HepG2 (cell line): ENCODE results near the gene CENPP.

ENCODE experiments used
- CHD2 ChIP-seq: IDR thresholded peaks from 2 replicates; pipeline ENCODE4 v1.6.1; 2011; ENCODE audit warnings: low read depth, low read length, improper control_type of control experiment
- CTCF ChIP-seq: sonication (generic); formaldehyde crosslinking; IDR thresholded peaks from 2 replicates; pipeline ENCODE4 v1.5.0; 2020; ENCODE audit warnings: mild to moderate bottlenecking, missing genetic modification reagents, moderate library complexity
- DNMT3B ChIP-seq: conservative IDR thresholded peaks from 2 replicates; pipeline ENCODE4 v1.6.1; 2016; ENCODE audit warnings: missing biosample characterization, control low read depth
- ERF ChIP-seq: IDR thresholded peaks from 2 replicates; pipeline ENCODE4 v1.6.1; 2018; ENCODE audit warnings: missing biosample characterization, missing genetic modification reagents
- ETS1 ChIP-seq: sonication (generic); formaldehyde crosslinking; IDR thresholded peaks from 2 replicates; pipeline ENCODE4 v1.4.0; 2020; ENCODE audit warnings: missing genetic modification reagents
- HNF4A ChIP-seq: sonication (generic); formaldehyde crosslinking; IDR thresholded peaks from 2 replicates; pipeline ENCODE4 v1.4.0; 2020; ENCODE audit warnings: missing genetic modification reagents
- NFYB ChIP-seq: sonication (generic); formaldehyde crosslinking; IDR thresholded peaks from 2 replicates; pipeline ENCODE4 v1.4.0; 2020; ENCODE audit warnings: missing genetic modification reagents
- RFXANK ChIP-seq: IDR thresholded peaks from 2 replicates; pipeline ENCODE4 v1.6.1; 2016
- ZNF280B ChIP-seq: sonication (generic); formaldehyde crosslinking; IDR thresholded peaks from 2 replicates; pipeline ENCODE4 v1.5.0; 2020; ENCODE audit warnings: missing genetic modification reagents, mild to moderate bottlenecking, borderline replicate concordance
- ZNF512 ChIP-seq: sonication (generic); formaldehyde crosslinking; IDR thresholded peaks from 2 replicates; pipeline ENCODE4 v1.4.0; 2020; ENCODE audit warnings: mild to moderate bottlenecking, missing genetic modification reagents
- TF ChIP-seq, protein P1 (sequence below): sonication (generic); formaldehyde crosslinking; conservative IDR thresholded peaks from 2 replicates; pipeline ENCODE4 v1.5.0; 2020; ENCODE audit warnings: missing genetic modification reagents

GRCh38 chr9:92300936-92301335, 24.8 kb upstream of the CENPP start:
- TF ChIP-seq DNMT3B (CRISPR knock-in tag): no peak
- no peak for TF ChIP-seq NFYB (CRISPR knock-in tag)
- no peak for TF ChIP-seq ETS1
- TF ChIP-seq ERF: no peak
- TF ChIP-seq CTCF (CRISPR knock-in tag): no peak
- TF ChIP-seq HNF4A (CRISPR knock-in tag): no peak
- no peak for TF ChIP-seq ZNF280B (CRISPR knock-in tag)
- TF ChIP-seq ZNF512 (CRISPR knock-in tag): no peak
- TF ChIP-seq, protein P1, sequence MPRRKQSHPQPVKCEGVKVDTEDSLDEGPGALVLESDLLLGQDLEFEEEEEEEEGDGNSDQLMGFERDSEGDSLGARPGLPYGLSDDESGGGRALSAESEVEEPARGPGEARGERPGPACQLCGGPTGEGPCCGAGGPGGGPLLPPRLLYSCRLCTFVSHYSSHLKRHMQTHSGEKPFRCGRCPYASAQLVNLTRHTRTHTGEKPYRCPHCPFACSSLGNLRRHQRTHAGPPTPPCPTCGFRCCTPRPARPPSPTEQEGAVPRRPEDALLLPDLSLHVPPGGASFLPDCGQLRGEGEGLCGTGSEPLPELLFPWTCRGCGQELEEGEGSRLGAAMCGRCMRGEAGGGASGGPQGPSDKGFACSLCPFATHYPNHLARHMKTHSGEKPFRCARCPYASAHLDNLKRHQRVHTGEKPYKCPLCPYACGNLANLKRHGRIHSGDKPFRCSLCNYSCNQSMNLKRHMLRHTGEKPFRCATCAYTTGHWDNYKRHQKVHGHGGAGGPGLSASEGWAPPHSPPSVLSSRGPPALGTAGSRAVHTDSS (CRISPR knock-in tag): no peak
- TF ChIP-seq CHD2: no peak
- no peak for TF ChIP-seq RFXANK (CRISPR knock-in tag)
